Stimulated activated CD8-positive, alpha-beta memory T cell treated with anti-CD3 and anti-CD28 coated beads, Interleukin-4, amount 100 ng/mL, for 4 hours (primary cell): Measurements from ENCODE around the gene FAM114A2.

Source experiments
- DNase-seq, 2 donors: peaks; one replicate each; pipeline ENCODE4 v3.0.0-alpha.2; 2020; ENCODE audit warnings: low read depth in 2 of 2, low spot score in 1 of 2

Gene FAM114A2

DNA sequence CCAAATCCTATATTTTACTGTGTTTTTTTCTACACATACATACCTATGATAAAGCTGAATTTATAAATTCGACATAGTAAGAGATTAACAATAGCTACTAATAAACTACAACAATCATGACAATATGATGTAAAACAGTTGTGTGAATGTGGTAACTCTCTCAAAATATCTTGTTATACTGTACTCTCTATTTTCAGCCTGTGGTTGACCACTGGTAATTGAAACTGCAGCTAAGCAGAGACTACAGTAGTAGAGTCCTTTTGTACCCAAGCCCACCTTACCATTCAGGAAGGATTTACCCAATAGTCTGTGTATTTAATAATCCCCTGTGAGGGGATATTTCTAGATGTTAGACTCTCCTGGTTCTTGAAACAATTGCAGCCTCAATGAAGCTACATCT lies 86.7 kb downstream of the FAM114A2 start:
- no peak for DNase-seq

DNA sequence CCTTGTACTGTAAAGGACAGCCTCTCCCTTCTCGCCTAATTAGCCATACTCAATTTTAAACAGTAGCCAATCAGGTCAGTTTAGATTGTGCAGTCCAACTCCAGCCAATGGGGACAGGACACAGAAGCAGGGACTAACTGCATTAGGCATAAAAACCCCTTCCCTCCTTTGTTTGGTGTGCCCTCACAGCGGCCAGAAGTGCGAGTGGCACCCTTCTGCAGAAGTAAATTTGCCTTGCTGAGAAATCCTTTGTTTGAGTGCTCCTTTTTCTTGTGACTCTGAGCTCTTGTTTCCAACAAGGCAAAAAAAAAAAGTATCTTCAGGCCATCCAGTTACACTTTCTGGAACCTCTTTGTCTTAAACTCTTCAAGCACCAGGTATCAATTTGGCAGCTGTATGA lies 97.4 kb downstream of the FAM114A2 start:
- no peak for DNase-seq
